Right ventricle myocardium superior (tissue), 1 donor: ENCODE results near the gene CDKN1A. TPM values are rescaled to one million over a fixed set of nuclear protein-coding genes. Genes with fewer than 3 reads are reported as not detected.
A peak's percentile ranks its signal among the peaks of the same experiment; 100 is the strongest.

Experiments used
- ATAC-seq: fragments of 200-7000 bp; cut with Tn5 transposase; one replicate; pipeline ENCODE4 v1.9.1; 2020; ENCODE audit warnings: mild to moderate bottlenecking; ENCODE audit not compliant: poor library complexity
- DNase-seq: peaks from one replicate; pipeline ENCODE4 v3.0.0-alpha.2; 2020
- intact Hi-C: fragments of 100-400 bp; cut with DNase I; formaldehyde crosslinking; loops from one replicate; pipeline ENCODE4 v1.11.2; 2022
- long read RNA-seq: library from polyadenylated mRNA; unstranded; transcript quantifications from one replicate; pipeline ENCODE4 v2.0.0, GENCODE V29; 2021
- total RNA-seq: library from RNA; stranded (reverse); fragmentation: NEBNext Ultra II Directional; extraction: Animal tissue kit (Norgen Biotek cat#: 25700); gene quantifications from one replicate; pipeline ENCODE4 v1.2.1, GENCODE V29; 2021
- donor health status: DM: no; HTN: yes; CAD: no; lungs with severe emphysema.

CDKN1A gene
- 54.5 TPM for total RNA-seq
- long read RNA-seq, transcript CDKN1A-201 (3 exons, 2,180 nt) = major isoform, 240 of 291 reads
- long read RNA-seq, transcript CDKN1A-203 (3 exons, 2,267 nt) = minor isoform, 13 of 291 reads
- long read RNA-seq, partial matches to known transcripts = 22 of 291 reads
- long read RNA-seq, other reads (novel, unspliced or antisense) = 16 of 291 reads

GRCh38 chr6:36678488-36679042, at the start of gene CDKN1A:
CDKN1A (plus strand) TSS chr6:36678714; CDS start chr6:36684102, 5,388 bp downstream.
- DNase-seq (peak; percentile 95), ATAC-seq (peak; percentile 84)
- intact Hi-C loops = loop anchor here (5.0 kb wide), 1 partner anchor 46 kb away; no protein-coding TSS in a partner anchor

- DNase-seq (no peak), ATAC-seq (no peak)
- intact Hi-C loops = loop anchor here (5.0 kb wide), 1 partner anchor 48 kb away; the partner anchor contains the start of gene CDKN1A
Observed at GRCh38 chr6:36629784-36630183, 48.7 kb upstream of the CDKN1A start.

- intact Hi-C loops = loop anchor here (5.0 kb wide), 1 partner anchor 46 kb away; the partner anchor contains the start of gene CDKN1A
- ATAC-seq (no peak), DNase-seq (no peak)
Observed at GRCh38 chr6:36631326-36632011, 47.0 kb upstream of the CDKN1A start.

- intact Hi-C loops = loop anchor here (5.0 kb wide), 1 partner anchor 44 kb away; the partner anchor contains the start of gene CDKN1A
- DNase-seq (no peak), ATAC-seq (peak; percentile 78)
Observed at GRCh38 chr6:36633370-36633769, 45.1 kb upstream of the CDKN1A start.

- DNase-seq (peak; percentile 83), ATAC-seq (peak; percentile 65)
- intact Hi-C loops = loop anchor here (5.0 kb wide), 1 partner anchor 43 kb away; the partner anchor contains the start of gene CDKN1A
Observed at GRCh38 chr6:36633915-36634314, 44.6 kb upstream of the CDKN1A start.

- intact Hi-C loops = loop anchor here (5.0 kb wide), 1 partner anchor 43 kb away; the partner anchor contains the start of gene CDKN1A
- no peak for ATAC-seq
- no peak for DNase-seq
Observed at GRCh38 chr6:36634317-36635108, 44.0 kb upstream of the CDKN1A start.

GRCh38 chr6:36636283-36636682, 42.2 kb upstream of the CDKN1A start:
- DNase-seq = peak; percentile 71

GRCh38 chr6:36636687-36637418, 41.7 kb upstream of the CDKN1A start:
- intact Hi-C loops = no loop called here
- DNase-seq = no peak
- ATAC-seq = no peak

More at GRCh38 chr6:36636283-36636682, 42.2 kb upstream of the CDKN1A start:
- no peak for ATAC-seq
- intact Hi-C loops = no loop called here

GRCh38 chr6:36638579-36638978, 39.9 kb upstream of the CDKN1A start:
- DNase-seq (no peak), ATAC-seq (no peak)
- intact Hi-C loops = no loop called here

- intact Hi-C loops = no loop called here
Observed at GRCh38 chr6:36639171-36639808, 39.2 kb upstream of the CDKN1A start.

GRCh38 chr6:36641543-36641942, 37.0 kb upstream of the CDKN1A start:
- DNase-seq (no peak), ATAC-seq (no peak)
- intact Hi-C loops = no loop called here

More at GRCh38 chr6:36639171-36639808, 39.2 kb upstream of the CDKN1A start:
- DNase-seq = no peak
- ATAC-seq = no peak

- ATAC-seq (peak; percentile 94), DNase-seq (peak; percentile 92)
- intact Hi-C loops = no loop called here
Observed at GRCh38 chr6:36642913-36643817, 35.3 kb upstream of the CDKN1A start.

GRCh38 chr6:36643977-36644376, 34.5 kb upstream of the CDKN1A start:
- intact Hi-C loops = no loop called here
- ATAC-seq (peak; percentile 45), DNase-seq (no peak)

GRCh38 chr6:36649086-36649485, 29.4 kb upstream of the CDKN1A start:
- intact Hi-C loops = no loop called here
- DNase-seq (no peak), ATAC-seq (no peak)

- intact Hi-C loops = no loop called here
- no peak for ATAC-seq
- no peak for DNase-seq
Observed at GRCh38 chr6:36649701-36650484, 28.6 kb upstream of the CDKN1A start.

GRCh38 chr6:36650848-36651478, 27.6 kb upstream of the CDKN1A start:
- ATAC-seq (peak; percentile 38), DNase-seq (no peak)
- intact Hi-C loops = no loop called here
